ENCODE results near the gene MXRA8. TPM values are rescaled to one million over a fixed set of nuclear protein-coding genes. Genes with fewer than 3 reads are reported as not detected.
A peak's percentile ranks its signal among the peaks of the same experiment; 100 is the strongest.

MXRA8 gene
- total and polyA plus RNA-seq, 9 of the 15 experiments (the other 6 are each of a cell fraction or from before 2014, with no cell fraction given), result 0.66 to 11.3 (median 6.3) TPM

DNA sequence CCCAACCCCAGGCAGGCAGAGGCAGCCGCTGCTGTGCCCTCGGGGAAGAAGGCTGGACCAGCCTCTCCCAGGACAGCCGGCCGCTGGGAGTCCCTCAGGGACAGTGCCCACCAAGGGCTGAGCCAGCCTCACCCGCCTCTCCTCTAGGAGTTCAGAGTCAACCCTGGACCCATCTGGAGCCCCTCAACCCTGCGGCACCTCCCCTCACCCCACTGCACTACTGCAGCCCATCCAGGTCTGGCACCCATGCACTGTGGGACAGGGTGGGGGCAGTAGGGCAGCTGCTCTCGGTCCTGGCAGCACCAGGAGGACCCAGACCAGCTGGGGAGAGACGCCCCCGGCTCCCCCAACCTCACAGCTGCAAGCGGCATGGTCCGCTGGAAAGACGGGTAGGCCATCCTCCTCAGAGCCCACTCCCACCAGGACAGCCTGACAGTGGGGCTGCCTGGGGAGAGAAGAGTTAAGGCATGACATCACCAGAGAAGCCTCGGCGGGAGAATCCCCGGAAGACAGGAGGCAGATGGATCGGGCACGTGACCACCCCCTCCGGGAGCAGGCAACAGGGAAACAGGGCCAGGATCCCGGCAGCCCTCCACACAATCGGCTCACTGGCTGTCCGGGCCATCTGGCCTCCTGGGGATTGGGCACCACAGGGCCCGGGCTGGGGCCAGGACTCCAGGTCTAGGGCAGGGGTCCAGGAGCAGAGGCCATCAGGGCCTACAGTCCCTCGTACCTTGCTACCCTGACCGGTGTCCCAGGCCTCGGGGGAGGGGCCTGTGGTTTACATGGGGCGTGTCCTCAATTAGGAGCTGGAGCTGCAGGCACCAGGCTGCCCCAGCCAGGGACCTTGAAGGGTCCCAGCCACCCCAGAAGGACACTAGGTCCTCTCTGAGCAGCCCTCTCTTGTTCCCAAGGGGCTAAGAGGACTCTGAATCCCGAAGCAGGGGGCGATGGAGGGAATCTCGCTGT lies 53.7 kb downstream of the MXRA8 start (continued):
- TF ChIP-seq ETV6 (IDR thresholded peaks at IDR 0.05; ENCODE audit: borderline replicate concordance in 1 of 2, low read depth in 2 of 2, low read length in 1 of 2), result no peak
- no peak for TF ChIP-seq ETV6 (CRISPR knock-in tag; IDR thresholded peaks at IDR 0.05; ENCODE audit: borderline replicate concordance)
- TF ChIP-seq RBM14 (IDR thresholded peaks at IDR 0.05; ENCODE audit: borderline replicate concordance, insufficient read depth, low read depth, low read length), result no peak
- TF ChIP-seq ZNF766 (CRISPR knock-in tag; conservative IDR thresholded peaks at IDR 0.05), result no peak
- TF ChIP-seq POLR2G (IDR thresholded peaks at IDR 0.05; ENCODE audit: low read depth, low read length), result peak; percentile 50
- no peak; the same call in 1 of the 2 replicates for TF ChIP-seq SOX6 (IDR thresholded peaks at IDR 0.05)
- TF ChIP-seq MYC (IDR thresholded peaks at IDR 0.05; ENCODE audit: low read depth, low read length), result peak; percentile 60
- TF ChIP-seq MYC (CRISPR knock-in tag; IDR thresholded peaks at IDR 0.05; ENCODE audit: borderline replicate concordance, low read depth), result no peak
- 0 out of 2 replicates have a peak, but pooled peaks have one; percentile 26 for TF ChIP-seq RB1 (IDR thresholded peaks at IDR 0.05; ENCODE audit: low read depth)
- peak; percentile 58; the same call in 1 of the 2 replicates for TF ChIP-seq DMBX1 (CRISPR knock-in tag; IDR thresholded peaks at IDR 0.05; ENCODE audit: borderline replicate concordance)
- TF ChIP-seq KLF13 (tag; IDR thresholded peaks at IDR 0.05; ENCODE audit: borderline replicate concordance, low read depth), result no peak
- TF ChIP-seq, protein P1, sequence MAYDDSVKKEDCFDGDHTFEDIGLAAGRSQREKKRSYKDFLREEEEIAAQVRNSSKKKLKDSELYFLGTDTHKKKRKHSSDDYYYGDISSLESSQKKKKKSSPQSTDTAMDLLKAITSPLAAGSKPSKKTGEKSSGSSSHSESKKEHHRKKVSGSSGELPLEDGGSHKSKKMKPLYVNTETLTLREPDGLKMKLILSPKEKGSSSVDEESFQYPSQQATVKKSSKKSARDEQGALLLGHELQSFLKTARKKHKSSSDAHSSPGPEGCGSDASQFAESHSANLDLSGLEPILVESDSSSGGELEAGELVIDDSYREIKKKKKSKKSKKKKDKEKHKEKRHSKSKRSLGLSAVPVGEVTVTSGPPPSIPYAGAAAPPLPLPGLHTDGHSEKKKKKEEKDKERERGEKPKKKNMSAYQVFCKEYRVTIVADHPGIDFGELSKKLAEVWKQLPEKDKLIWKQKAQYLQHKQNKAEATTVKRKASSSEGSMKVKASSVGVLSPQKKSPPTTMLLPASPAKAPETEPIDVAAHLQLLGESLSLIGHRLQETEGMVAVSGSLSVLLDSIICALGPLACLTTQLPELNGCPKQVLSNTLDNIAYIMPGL (CRISPR knock-in tag; IDR thresholded peaks at IDR 0.05), result 0 out of 2 replicates have a peak, but pooled peaks have one; percentile 10
- TF ChIP-seq SIN3A (IDR thresholded peaks at IDR 0.05; ENCODE audit: borderline replicate concordance in 2 of 2, control insufficient read depth in 1 of 2, low read depth in 2 of 2, low read length in 2 of 2), result 0 out of 4 replicates have a peak, but pooled peaks of 1 of the 2 experiments have one; percentile 27
- TF ChIP-seq, protein P2, sequence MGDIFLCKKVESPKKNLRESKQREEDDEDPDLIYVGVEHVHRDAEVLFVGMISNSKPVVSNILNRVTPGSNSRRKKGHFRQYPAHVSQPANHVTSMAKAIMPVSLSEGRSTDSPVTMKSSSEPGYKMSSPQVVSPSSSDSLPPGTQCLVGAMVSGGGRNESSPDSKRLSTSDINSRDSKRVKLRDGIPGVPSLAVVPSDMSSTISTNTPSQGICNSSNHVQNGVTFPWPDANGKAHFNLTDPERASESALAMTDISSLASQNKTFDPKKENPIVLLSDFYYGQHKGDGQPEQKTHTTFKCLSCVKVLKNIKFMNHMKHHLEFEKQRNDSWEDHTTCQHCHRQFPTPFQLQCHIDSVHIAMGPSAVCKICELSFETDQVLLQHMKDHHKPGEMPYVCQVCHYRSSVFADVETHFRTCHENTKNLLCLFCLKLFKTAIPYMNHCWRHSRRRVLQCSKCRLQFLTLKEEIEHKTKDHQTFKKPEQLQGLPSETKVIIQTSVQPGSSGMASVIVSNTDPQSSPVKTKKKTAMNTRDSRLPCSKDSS (IDR thresholded peaks at IDR 0.05; ENCODE audit: low read depth, partially characterized antibody), result no peak
- TF ChIP-seq JUN (IDR thresholded peaks at IDR 0.05; ENCODE audit: borderline replicate concordance, low read depth, low read length), result peak; percentile 66; the same call in 1 of the 2 replicates
- TF ChIP-seq JUN (CRISPR knock-in tag; IDR thresholded peaks at IDR 0.05; ENCODE audit: borderline replicate concordance), result no peak
